GM19467 (cell line): ENCODE results near the gene EPS8.

Source experiments
- ATAC-seq: cut with Tn5 transposase; IDR thresholded peaks from one replicate; pipeline ENCODE4 v1.9.1; 2021; ENCODE audit warnings: mild to moderate bottlenecking, moderate library complexity; ENCODE audit not compliant: unreplicated experiment

The EPS8 gene

DNA sequence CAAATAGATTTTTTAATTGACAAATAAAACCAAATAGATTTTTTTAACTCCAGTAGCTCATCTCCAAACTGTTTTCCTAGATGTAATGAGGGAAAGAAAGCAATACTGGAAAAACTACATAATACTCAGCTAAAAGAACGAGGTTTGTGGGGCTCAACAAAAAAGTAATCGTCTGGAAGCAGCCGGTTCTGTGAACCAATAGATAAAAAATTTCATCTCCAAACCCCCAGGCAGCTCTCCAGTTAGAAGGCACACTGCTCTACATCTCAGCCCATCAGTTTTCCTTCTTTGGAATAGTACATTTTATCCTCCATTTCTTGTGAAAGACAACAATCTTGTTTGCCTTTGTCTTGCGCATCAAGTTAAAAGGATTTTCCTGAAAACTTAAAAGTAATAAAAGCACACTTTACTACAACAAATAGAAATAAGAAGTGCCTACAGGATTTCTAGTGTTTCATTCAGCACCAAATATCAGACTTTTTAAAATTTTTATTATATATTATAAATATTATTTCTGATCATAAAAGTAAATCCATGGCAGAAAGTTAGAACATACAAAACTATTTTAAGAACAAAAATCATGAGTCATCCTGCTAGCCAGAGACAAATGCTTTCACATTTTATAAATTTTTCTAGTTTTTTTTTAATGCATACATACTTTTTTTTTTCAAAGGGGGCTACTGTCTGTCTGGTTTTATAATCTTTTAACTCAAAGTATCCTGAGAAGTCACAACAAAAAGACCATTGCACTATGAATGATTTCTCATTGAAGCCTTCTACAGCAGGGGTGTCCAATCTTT, 67.7 kb downstream of the EPS8 start:
- no peak for ATAC-seq

DNA sequence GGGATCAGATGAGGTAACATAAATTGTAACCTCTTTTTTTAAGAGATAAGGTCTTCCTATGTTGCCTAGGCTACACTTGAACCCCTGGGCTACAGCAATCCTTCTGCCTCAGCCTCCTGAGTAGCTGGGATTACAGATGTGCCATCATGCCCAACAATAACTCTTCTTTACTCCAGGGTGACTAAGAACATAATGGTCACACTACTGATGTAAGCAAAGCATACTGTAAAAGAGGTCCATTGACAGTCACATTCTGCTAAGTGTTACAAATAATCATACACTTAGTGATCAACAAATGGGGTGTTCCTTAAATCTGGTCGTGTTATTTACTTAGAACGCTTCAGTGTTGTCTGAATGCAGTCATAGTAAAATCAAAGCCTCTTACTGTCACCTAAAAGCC, 68.9 kb downstream of the EPS8 start:
- no peak for ATAC-seq

DNA sequence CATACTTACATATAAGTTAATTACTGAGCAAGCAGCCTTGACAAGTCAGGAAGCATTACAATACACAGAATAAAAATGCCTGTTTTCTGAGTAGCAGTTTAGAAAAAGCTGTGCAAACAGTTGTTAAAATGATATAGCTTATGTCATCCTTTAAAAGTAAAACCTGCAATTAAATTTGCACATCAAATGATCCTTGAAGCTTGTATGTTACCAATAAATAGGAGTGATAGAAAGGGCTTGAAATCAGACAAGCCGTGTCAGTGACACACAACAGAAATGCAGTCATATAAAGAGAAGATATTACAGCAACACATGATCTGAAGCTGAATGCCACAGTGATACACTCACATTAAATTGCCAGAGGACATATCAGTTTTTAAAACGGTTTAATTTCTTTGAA, 70.0 kb downstream of the EPS8 start:
- ATAC-seq = no peak

- no peak for ATAC-seq
These were observed 71.1 kb downstream of the EPS8 start for GRCh38 chr12:15717940-15718567.

- ATAC-seq = no peak
These were observed 72.6 kb downstream of the EPS8 start for GRCh38 chr12:15716581-15716980.

DNA sequence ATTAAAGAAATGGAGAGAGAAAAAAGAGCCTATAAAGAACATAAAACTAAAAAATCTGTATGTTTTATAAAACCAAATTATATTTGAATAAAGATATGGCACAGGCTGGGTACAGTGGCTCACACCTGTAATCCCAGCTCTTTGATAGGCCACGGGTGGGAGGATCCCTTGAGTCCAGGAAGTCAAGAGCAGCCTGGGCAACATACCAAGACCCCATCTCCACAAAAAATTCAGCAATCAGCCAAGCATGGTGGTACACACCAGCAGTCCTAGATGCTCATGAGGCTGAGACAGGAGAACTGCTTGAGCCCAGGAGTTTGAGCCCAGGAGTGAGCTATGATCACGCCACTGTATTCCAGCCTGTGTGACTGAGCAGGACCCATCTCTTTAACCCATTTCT, 74.9 kb downstream of the EPS8 start:
- no peak for ATAC-seq

DNA sequence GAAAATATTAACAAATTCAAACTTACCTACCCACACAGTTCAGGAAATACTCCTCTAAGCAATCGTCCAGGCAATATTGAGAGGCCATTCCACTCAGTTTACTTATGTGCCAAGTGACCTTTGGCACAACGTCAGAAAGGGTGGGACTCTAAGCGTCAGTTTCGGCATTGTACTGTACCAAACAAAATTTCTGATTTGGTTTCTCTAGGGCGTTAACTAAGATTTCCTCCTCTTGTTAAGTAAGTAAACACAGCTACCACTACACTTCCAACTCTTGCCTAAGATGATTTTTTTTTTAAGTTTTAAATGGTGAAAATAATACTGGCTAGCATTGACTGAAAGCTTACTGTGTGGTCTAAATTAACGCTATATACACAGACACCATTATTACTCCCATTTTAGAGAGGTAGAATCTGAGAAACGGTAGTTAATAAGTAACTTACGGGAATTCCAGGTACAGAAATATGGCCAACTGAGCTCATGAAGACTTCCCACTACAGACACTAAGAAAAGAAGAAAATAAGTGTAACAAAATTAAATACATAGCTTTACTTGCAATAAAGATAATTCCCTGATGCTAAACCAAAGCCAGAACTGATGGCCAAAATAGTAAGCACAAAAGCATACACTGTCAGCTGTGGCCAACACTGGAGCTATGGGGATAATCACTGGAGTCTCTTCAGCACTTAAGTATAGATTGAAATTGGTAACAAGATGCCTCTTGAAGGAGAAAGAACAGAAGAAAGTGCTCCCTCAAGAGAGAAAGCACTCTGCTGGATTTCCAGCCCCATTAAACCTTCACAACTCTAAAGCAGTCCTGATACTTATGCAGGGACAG, 76.1 kb downstream of the EPS8 start:
- ATAC-seq = no peak

- ATAC-seq = no peak
These were observed 77.0 kb downstream of the EPS8 start for GRCh38 chr12:15712160-15712559.

GRCh38 chr12:15710860-15711510, 78.2 kb downstream of the EPS8 start:
- no peak for ATAC-seq

DNA sequence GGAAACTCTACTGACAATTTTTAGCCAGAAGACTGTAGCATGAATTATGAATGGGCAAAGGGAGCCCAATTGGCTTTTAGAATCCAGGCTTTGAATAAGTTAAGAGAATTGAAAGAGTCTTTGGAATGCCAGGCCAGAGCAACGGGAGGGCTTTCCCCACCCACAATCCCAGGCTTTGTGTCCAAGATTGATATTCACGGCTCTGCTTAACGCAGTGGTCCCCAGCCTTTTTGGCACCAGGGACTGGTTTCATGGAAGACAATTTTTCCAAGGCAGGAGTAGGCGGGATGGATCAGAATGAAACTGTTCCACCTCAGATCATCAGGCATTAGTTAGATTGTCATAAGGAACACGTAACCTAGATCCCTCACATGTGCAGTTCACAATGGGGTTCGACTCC, 79.6 kb downstream of the EPS8 start:
- no peak for ATAC-seq

DNA sequence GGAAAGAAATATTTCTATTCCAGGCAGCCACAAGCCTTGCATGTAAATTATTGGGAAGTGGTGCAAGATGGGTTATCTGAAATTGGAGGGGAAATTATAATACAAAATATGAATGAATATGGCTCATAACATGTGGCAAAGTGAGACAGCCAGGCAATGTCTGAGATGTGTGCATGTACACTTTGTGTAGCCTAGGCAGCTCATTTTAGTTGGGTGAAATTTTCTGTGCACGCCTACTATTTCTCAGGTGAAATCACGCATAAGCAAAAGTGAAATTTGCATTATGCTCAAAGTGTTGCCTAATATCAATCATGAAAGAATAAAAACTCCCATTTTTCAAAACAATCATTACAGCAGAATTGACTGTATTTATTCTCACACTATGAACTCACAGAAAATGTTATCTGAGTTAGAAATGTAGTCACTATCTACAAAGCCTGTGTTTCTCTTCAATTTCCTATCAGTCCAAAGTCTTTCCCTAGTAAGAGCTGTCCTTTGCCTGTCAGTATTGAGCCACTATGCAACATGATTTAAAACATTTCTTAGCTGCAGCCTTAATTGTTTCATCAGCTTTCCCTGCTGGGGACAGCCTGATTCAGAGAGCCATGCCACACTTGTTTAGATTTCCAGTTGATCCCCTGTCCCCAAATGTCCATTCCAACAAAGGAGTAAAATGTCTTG, 80.7 kb downstream of the EPS8 start:
- ATAC-seq = no peak

- ATAC-seq = no peak
These were observed 81.5 kb downstream of the EPS8 start for GRCh38 chr12:15707516-15708199.

GRCh38 chr12:15706010-15706676, 83.0 kb downstream of the EPS8 start:
- no peak for ATAC-seq

GRCh38 chr12:15705606-15706005, 83.6 kb downstream of the EPS8 start:
- no peak for ATAC-seq

- no peak for ATAC-seq
These were observed 86.9 kb downstream of the EPS8 start for GRCh38 chr12:15702276-15702675.

- no peak for ATAC-seq
These were observed 87.5 kb downstream of the EPS8 start for GRCh38 chr12:15701631-15702156.

- ATAC-seq = no peak
These were observed 88.0 kb downstream of the EPS8 start for GRCh38 chr12:15701206-15701605.

- no peak for ATAC-seq
These were observed 88.6 kb downstream of the EPS8 start for GRCh38 chr12:15700595-15700994.

DNA sequence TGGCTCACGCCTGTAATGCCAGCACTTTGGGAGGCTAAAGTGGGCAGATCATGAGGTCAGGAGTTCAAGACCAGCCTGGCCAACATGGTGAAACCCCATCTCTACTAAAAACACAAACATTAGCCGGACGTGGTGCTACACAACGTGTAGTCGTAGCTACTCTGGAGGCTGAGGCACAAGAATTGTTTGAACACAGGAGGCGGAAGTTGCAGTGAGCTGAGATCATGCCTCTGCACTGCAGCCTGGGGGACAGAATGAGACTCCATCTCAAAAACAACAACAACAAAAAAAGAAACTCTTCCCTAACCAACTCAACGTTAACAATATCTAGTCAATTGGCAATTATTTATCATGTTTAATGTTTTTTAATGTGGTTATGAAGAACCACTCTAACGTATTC, 89.3 kb downstream of the EPS8 start:
- ATAC-seq = no peak
